ENCODE results near the gene CA4.

GRCh38 chr17:60137731-60138130, 12.0 kb upstream of the CA4 start:
- TF ChIP-seq POLR2A (IDR thresholded peaks at IDR 0.05) (no peak), POLR2AphosphoS5 (IDR thresholded peaks at IDR 0.05) (no peak), CTCF (IDR thresholded peaks at IDR 0.05) (no peak)
